ENCODE data around the gene PLEKHB1. TPM values are rescaled to one million over a fixed set of nuclear protein-coding genes. Genes with fewer than 3 reads are reported as not detected.
"Not testable (repeated sequence)": the region's sequence is repeated elsewhere in the genome, so short reads cannot be mapped to it uniquely, and the experiment has no call there.

PLEKHB1 gene
- total RNA-seq, 1 donor from 2014 or later, result 8.4 TPM

- intact Hi-C loops (cut with DNase I), result loop anchor here (5.0 kb wide), 1 partner anchor 310 kb away; no protein-coding TSS in a partner anchor
- DNase-seq (ENCODE audit: missing footprints) (no peak), ATAC-seq (no peak)
Measured at GRCh38 chr11:73662445-73663157, 16.2 kb downstream of the PLEKHB1 start.

- intact Hi-C loops (cut with DNase I), result loop anchor here (5.0 kb wide), 1 partner anchor 312 kb away; no protein-coding TSS in a partner anchor
Measured at GRCh38 chr11:73663604-73664495, 17.5 kb downstream of the PLEKHB1 start.

GRCh38 chr11:73664877-73665276 lies 18.5 kb downstream of the PLEKHB1 start:
- ATAC-seq, result no peak
- no peak for DNase-seq (ENCODE audit: missing footprints)
- intact Hi-C loops (cut with DNase I), result loop anchor here (5.0 kb wide), 1 partner anchor 313 kb away; no protein-coding TSS in a partner anchor

More at GRCh38 chr11:73663604-73664495, 17.5 kb downstream of the PLEKHB1 start:
- no peak for ATAC-seq
- DNase-seq (ENCODE audit: missing footprints), result no peak

DNA sequence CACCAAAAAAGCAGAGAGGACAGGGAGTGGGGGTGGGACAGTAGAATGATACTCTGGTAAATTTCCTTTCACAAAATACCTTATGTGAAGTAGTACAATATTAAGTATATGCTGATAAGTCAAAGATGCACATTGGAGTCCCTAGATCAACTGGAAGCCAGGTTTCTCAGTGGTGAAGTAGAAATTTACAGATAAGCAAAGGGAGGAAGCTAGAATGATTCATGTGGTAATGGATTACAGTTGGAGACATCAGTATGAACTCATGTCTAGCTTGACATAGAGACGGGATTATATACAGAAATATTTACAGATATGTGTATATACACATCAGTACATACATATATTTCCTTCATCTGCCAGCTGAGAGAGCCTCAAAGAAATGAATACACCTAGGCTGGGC lies 21.5 kb downstream of the PLEKHB1 start:
- ATAC-seq, result no peak
- intact Hi-C loops (cut with DNase I), result no loop called here
- no peak for DNase-seq (ENCODE audit: missing footprints)

DNA sequence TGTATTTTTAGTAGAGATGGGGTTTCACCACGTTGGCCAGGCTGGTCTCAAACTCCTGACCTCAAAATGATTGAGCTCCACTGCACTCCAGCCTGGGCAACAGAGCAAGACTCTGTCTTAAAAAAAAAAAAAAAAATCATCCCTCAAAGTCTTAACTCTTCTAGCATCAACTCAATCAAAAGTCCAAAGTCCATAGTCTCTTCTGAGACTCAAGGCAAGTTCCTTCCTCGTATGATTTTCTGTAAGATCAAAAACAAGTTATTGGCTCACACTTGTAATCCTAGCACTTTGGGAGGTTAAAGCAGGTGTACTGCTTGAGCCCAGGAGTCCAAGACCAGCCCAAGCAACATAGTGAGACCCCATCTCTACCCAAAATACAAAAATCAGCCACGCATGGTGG lies 24.4 kb downstream of the PLEKHB1 start:
- intact Hi-C loops (cut with DNase I), result no loop called here
- DNase-seq (ENCODE audit: missing footprints), result no peak
- no peak for ATAC-seq

GRCh38 chr11:73671701-73672100 lies 25.3 kb downstream of the PLEKHB1 start:
- intact Hi-C loops (cut with DNase I), result no loop called here
- peak; percentile 88 for ATAC-seq
- DNase-seq (ENCODE audit: missing footprints), result no peak

DNA sequence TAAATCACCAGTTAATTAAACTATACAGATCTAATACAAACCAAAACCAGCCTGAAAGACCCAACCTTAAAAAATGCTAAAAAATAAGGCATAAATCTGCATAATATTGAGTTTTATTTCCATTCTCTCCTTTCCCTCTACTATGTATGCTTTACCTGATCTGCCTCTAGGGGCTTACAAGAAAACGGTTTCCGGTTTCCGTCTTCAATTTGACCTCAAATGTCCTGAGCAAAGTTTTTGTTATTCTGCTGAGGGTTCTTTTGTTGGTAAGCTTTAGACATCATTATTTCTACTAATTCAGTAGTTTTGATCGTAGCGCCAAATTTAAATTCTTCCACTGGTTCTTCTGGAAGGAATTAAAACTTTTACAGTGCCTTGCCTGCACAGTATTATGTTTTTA lies 30.2 kb downstream of the PLEKHB1 start:
- intact Hi-C loops (cut with DNase I); ATAC-seq; DNase-seq (ENCODE audit: missing footprints): not testable (repeated sequence)

GRCh38 chr11:73680687-73681086 lies 34.3 kb downstream of the PLEKHB1 start:
- intact Hi-C loops (cut with DNase I), result no loop called here
- no peak for ATAC-seq
- DNase-seq (ENCODE audit: missing footprints), result no peak

DNA sequence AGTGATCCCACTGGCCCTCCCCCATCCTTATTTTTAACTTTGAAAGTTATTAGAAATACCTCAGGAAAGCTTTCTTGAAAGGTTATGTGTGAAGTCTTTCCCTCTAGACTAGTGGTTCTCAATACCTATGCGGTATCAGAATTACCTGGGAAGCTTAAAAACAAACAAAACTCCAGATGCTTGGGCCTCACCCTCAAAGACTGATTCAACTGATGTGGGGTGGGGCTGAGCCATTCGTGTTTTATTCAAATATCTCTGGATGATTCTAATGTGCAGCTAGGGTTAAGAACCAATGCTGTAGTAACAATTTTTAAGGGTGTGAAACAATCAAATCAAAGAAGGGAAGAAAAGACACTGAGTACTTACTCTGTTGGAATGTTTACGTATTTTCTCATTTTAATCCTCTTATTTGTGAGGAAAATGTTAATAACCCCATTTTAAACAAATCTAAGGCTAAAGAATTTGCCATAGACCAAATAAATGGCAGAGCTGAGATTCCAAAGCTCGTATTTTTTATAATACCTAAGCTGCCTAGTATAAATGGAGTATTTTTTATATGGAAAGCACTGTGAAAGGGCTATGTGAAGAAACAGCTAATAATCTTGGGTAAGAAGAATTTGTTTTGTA lies 47.6 kb downstream of the PLEKHB1 start:
- DNase-seq (ENCODE audit: missing footprints) (no peak), ATAC-seq (no peak)
- intact Hi-C loops (cut with DNase I), result no loop called here

GRCh38 chr11:73705053-73705452 lies 58.7 kb downstream of the PLEKHB1 start:
- intact Hi-C loops (cut with DNase I), result no loop called here
- DNase-seq (ENCODE audit: missing footprints) (no peak), ATAC-seq (no peak)

GRCh38 chr11:73710964-73711363 lies 64.6 kb downstream of the PLEKHB1 start:
- ATAC-seq (no peak), DNase-seq (ENCODE audit: missing footprints) (no peak)
- intact Hi-C loops (cut with DNase I), result no loop called here

Other genes starting within 250 kb of the PLEKHB1 start
- 26.2 TPM for gene FAM168A, start 48.5 kb upstream of the PLEKHB1 start, total RNA-seq
- gene RAB6A, start 114.5 kb downstream of the PLEKHB1 start, total RNA-seq, result 97.1 TPM
- 45.1 TPM for gene MRPL48, start 141.3 kb downstream of the PLEKHB1 start, total RNA-seq
- gene COA4, start 230.3 kb downstream of the PLEKHB1 start, total RNA-seq, result 51.2 TPM
- 10.7 TPM for gene PAAF1, start 230.4 kb downstream of the PLEKHB1 start, total RNA-seq

All from Right ventricle myocardium inferior (tissue), 1 donor.